Body of pancreas (tissue), 4 donors: Measurements from ENCODE around the gene VAV2. TPM values are rescaled to one million over a fixed set of nuclear protein-coding genes. Genes with fewer than 3 reads are reported as not detected.

Experiments used
- ATAC-seq: fragments of 150-250 bp; one replicate; pipeline ENCODE4 v1.9.1; 2016
- DNase-seq, 4 donors: peaks; one replicate each; pipeline ENCODE4 v3.0.0-alpha.2; 2019
- H3K27ac ChIP-seq, 4 donors: fragments of 200-600 bp; sonication (generic); 1 replicate in 3 of 4; 2 replicates in 1 of 4; pipeline versions ENCODE4 v1.5.1 to v1.6.1; 2016 to 2019; ENCODE audit warnings: mild to moderate bottlenecking in 1 of 4, mixed read lengths in 1 of 4, moderate library complexity in 1 of 4
- H3K27me3 ChIP-seq, 2 donors: fragments of 200-600 bp; sonication (generic); one replicate each; pipeline ENCODE4 v1.6.0; 2016; ENCODE audit warnings: mild to moderate bottlenecking in 1 of 2
- H3K36me3 ChIP-seq, 2 donors: fragments of 200-600 bp; sonication (generic); replicated peaks in 1 of 2; 2 replicates each; pipeline ENCODE4 v1.5.1; 2016; ENCODE audit warnings: low read depth in 2 of 2; ENCODE audit not compliant: insufficient read depth in 1 of 2
- H3K4me1 ChIP-seq: fragments of 200-600 bp; sonication (generic); one replicate; pipeline ENCODE4 v1.6.0; 2016
- H3K4me3 ChIP-seq, 2 donors: fragments of 200-600 bp; sonication (generic); 1 replicate in 1 of 2; 2 replicates in 1 of 2; pipeline ENCODE4 v1.5.1; 2016 to 2019
- H3K9me3 ChIP-seq, 3 donors: fragments of 200-600 bp; sonication (generic); 1 replicate in 2 of 3; 2 replicates in 1 of 3; pipeline ENCODE4 v1.5.1; 2016
- POLR2A ChIP-seq, 3 donors: fragments of 450-650 bp; IDR thresholded peaks; one replicate each; pipeline ENCODE4 v1.6.1; 2016; ENCODE audit warnings: antibody characterized with exemption in 3 of 3, mild to moderate bottlenecking in 2 of 3
- WGBS, 2 donors: methylation state at CpG; one replicate each; pipeline ENCODE4 v1.1.5; 2017; 5-methylcytosine and 5-hydroxymethylcytosine counted together
- intact Hi-C: fragments of 100-400 bp; cut with DNase I; formaldehyde crosslinking; loops from one replicate; pipeline ENCODE4 v1.15.1; 2023
- total RNA-seq, 2 donors: library from RNA; depleted of rRNA; stranded (reverse); fragments of >200 nt; gene quantifications; one replicate each; pipeline ENCODE4 v1.1.0, GENCODE V29; 2016
- TF ChIP-seq, protein P1 (sequence below), 7 experiments: fragments of 450-650 bp in 4 of 7; fragments of 200-600 bp in 3 of 7; sonication (generic) in 3 of 7; IDR thresholded peaks; one replicate each; pipeline ENCODE4 v1.5.1; 2016 to 2019; ENCODE audit warnings: antibody characterized with exemption in 7 of 7

Gene VAV2
- total RNA-seq, 2 donors from 2014 or later, result 31.6 to 32.3 TPM

DNA sequence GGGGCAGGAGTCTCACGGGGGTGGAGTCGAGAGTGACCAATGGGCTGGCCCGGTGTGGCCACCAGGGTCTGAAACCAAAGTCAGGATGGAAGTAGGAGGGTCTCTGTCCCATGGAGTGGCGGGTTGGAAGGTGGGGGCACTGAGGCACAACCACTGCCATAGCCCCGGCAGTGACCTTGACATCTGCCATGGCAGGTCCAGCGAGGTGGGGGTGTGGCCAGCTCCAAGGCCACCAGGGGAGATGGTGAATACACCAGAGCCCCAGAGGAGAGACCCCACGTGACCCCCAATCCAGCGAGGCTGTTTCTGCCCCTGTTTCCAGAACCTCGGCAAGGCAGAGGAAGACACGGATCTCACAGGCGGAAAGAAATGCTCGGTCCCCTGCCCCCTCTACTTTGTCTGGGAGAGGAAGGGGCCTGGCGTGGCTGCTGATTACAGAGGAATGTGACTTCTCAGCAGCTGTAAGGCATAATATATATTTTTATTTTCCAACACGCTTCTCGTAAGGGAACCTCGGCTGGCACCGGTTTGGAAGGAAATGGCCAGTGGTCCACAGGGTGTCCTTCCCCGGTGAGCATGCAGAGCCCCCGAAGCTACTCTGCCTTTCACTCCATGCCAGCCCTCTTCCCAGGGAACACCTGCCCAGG, 148.2 kb downstream of the VAV2 start:
- Histone ChIP-seq H3K27me3 (no peaks in the 10 kb centered on the region), H3K4me1 (peaks cover 10% of the 10 kb centered on the region), H3K36me3 (no peaks in the 10 kb centered on the region), H3K9me3 (no peaks in the 10 kb centered on the region), H3K27ac (peak overlapping the region in 1 of 4 donors; percentile 1), H3K4me3 (no peak overlapping the region)
- intact Hi-C loops, result no loop called here
- no peak for DNase-seq
- 83 to 91% methylated on average over 8 to 19 of the region's 19 CpGs for WGBS, 2 donors
- ATAC-seq, result no peak
- TF ChIP-seq, protein P1, sequence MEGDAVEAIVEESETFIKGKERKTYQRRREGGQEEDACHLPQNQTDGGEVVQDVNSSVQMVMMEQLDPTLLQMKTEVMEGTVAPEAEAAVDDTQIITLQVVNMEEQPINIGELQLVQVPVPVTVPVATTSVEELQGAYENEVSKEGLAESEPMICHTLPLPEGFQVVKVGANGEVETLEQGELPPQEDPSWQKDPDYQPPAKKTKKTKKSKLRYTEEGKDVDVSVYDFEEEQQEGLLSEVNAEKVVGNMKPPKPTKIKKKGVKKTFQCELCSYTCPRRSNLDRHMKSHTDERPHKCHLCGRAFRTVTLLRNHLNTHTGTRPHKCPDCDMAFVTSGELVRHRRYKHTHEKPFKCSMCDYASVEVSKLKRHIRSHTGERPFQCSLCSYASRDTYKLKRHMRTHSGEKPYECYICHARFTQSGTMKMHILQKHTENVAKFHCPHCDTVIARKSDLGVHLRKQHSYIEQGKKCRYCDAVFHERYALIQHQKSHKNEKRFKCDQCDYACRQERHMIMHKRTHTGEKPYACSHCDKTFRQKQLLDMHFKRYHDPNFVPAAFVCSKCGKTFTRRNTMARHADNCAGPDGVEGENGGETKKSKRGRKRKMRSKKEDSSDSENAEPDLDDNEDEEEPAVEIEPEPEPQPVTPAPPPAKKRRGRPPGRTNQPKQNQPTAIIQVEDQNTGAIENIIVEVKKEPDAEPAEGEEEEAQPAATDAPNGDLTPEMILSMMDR (IDR thresholded peaks at IDR 0.05), result no peak
- TF ChIP-seq POLR2A (IDR thresholded peaks at IDR 0.05), result no peak

- no peak for ATAC-seq
- DNase-seq, result no peak
- Histone ChIP-seq H3K4me3 (no peak overlapping the region), H3K27me3 (no peaks in the 10 kb centered on the region), H3K4me1 (peaks cover 10% of the 10 kb centered on the region), H3K9me3 (no peaks in the 10 kb centered on the region), H3K36me3 (no peaks in the 10 kb centered on the region), H3K27ac (peak overlapping the region in 1 of 4 donors; percentile 26)
- TF ChIP-seq, protein P1 (IDR thresholded peaks at IDR 0.05), result no peak
- TF ChIP-seq POLR2A (IDR thresholded peaks at IDR 0.05), result no peak
- intact Hi-C loops, result no loop called here
- 95 to 98% methylated on average over 5 of the region's 5 CpGs for WGBS, 2 donors
These were observed 148.9 kb downstream of the VAV2 start for GRCh38 chr9:133843250-133843649.

- ATAC-seq (no peak), DNase-seq (peak in 2 of 4 donors; percentile 35 to 42)
- TF ChIP-seq POLR2A (IDR thresholded peaks at IDR 0.05), result no peak
- TF ChIP-seq, protein P1 (IDR thresholded peaks at IDR 0.05), result no peak
- H3K4me3 ChIP-seq, result no peak overlapping the region
- H3K4me1 ChIP-seq, result peaks cover 10% of the 10 kb centered on the region
- no peaks in the 10 kb centered on the region for H3K36me3 ChIP-seq
- H3K27me3 ChIP-seq, result no peaks in the 10 kb centered on the region
- WGBS, 2 donors, result 74 to 80% methylated on average over 18 to 23 of the region's 23 CpGs
- H3K27ac ChIP-seq, result peak overlapping the region in 1 of 4 donors; percentile 26
- intact Hi-C loops, result no loop called here
- H3K9me3 ChIP-seq, result no peaks in the 10 kb centered on the region
These were observed 149.3 kb downstream of the VAV2 start for GRCh38 chr9:133842721-133843227.

- intact Hi-C loops, result no loop called here
- Histone ChIP-seq H3K36me3 (no peaks in the 10 kb centered on the region), H3K4me1 (peaks cover 10% of the 10 kb centered on the region), H3K4me3 (no peak overlapping the region), H3K27me3 (no peaks in the 10 kb centered on the region), H3K9me3 (no peaks in the 10 kb centered on the region), H3K27ac (no peak overlapping the region)
- TF ChIP-seq POLR2A (IDR thresholded peaks at IDR 0.05), result no peak
- TF ChIP-seq, protein P1 (IDR thresholded peaks at IDR 0.05), result no peak
- ATAC-seq (no peak), DNase-seq (no peak)
- WGBS, 2 donors, result 79 to 87% methylated on average over 15 to 17 of the region's 17 CpGs
These were observed 149.9 kb downstream of the VAV2 start for GRCh38 chr9:133842174-133842573.
